Aorta (tissue), 5 donors: ENCODE results near the gene PICK1. TPM values are rescaled to one million over a fixed set of nuclear protein-coding genes. Genes with fewer than 3 reads are reported as not detected.

Experiments
- ATAC-seq: fragments of 200-7000 bp; cut with Tn5 transposase; one replicate; pipeline ENCODE4 v1.9.1; 2022; ENCODE audit warnings: moderate library complexity; ENCODE audit not compliant: low FRiP score
- DNase-seq, 2 donors: peaks; one replicate each; pipeline ENCODE4 v3.0.0-alpha.2; 2020
- H3K27ac ChIP-seq, 2 donors: one replicate each; pipeline ENCODE4 v1.5.1; 2013; ENCODE audit warnings: low read length in 2 of 2, mild to moderate bottlenecking in 2 of 2, moderate library complexity in 2 of 2, control low read depth in 1 of 2, inconsistent platforms in 1 of 2, low read depth in 1 of 2
- H3K27me3 ChIP-seq, 2 donors: one replicate each; pipeline ENCODE4 v1.6.1; 2013; ENCODE audit warnings: control low read depth in 1 of 2, low read length in 1 of 2, mild to moderate bottlenecking in 1 of 2, moderate library complexity in 1 of 2; ENCODE audit not compliant: insufficient read depth in 2 of 2, control insufficient read depth in 1 of 2
- H3K36me3 ChIP-seq, 2 donors: one replicate each; pipeline ENCODE4 v1.6.1; 2013; ENCODE audit warnings: control low read depth in 1 of 2, low read length in 1 of 2, mild to moderate bottlenecking in 1 of 2; ENCODE audit not compliant: insufficient read depth in 2 of 2, control insufficient read depth in 1 of 2
- H3K4me1 ChIP-seq, 2 donors: one replicate each; pipeline ENCODE4 v1.6.1; 2013; ENCODE audit warnings: low read length in 2 of 2, control low read depth in 1 of 2, mild to moderate bottlenecking in 1 of 2, moderate library complexity in 1 of 2; ENCODE audit not compliant: insufficient read depth in 2 of 2, control insufficient read depth in 1 of 2
- H3K4me3 ChIP-seq, 2 donors: one replicate each; pipeline ENCODE4 v1.5.1; 2013; ENCODE audit warnings: low read length in 2 of 2, control low read depth in 1 of 2, mild to moderate bottlenecking in 1 of 2
- H3K9me3 ChIP-seq: one replicate; pipeline ENCODE4 v1.6.1; 2013; ENCODE audit warnings: mild to moderate bottlenecking, low read length; ENCODE audit not compliant: control insufficient read depth
- WGBS, 2 donors: extraction: QIAGEN DNeasy Blood & Tissue Kit; methylation state at CpG; one replicate each; pipeline ENCODE4 v1.1.7; 2013; 5-methylcytosine and 5-hydroxymethylcytosine counted together
- intact Hi-C, 2 donors: fragments of 100-400 bp; cut with DNase I; formaldehyde crosslinking; loops; one replicate each; pipeline versions ENCODE4 v1.14.2 to v1.15.0; 2022
- polyA plus RNA-seq, 2 donors: library from polyadenylated mRNA; stranded (reverse); fragments of 200-250 nt; gene quantifications; one replicate each; pipeline ENCODE4 v1.2.3, GENCODE V29; 2013
- total RNA-seq, 2 donors: library from RNA; stranded (reverse); fragmentation: NEBNext Ultra II Directional; extraction: Animal tissue kit (Norgen Biotek cat#: 25700); gene quantifications; one replicate each; pipeline ENCODE4 v1.2.1, GENCODE V29; 2021
- donor health status: healthy with polysubstance abuse.
- donor health status: Bipolar disorder and iron deficiency.
- donor health status: DM: no; HTN: no; CAD: no.
- donor health status: DM: no; HTN: no; CAD: no.
- donor health status: DM: yes; HTN: yes; CAD: no.

Gene PICK1
- total and polyA plus RNA-seq, 4 donors: 9.5 to 46.2 (median 25.7) TPM

DNA sequence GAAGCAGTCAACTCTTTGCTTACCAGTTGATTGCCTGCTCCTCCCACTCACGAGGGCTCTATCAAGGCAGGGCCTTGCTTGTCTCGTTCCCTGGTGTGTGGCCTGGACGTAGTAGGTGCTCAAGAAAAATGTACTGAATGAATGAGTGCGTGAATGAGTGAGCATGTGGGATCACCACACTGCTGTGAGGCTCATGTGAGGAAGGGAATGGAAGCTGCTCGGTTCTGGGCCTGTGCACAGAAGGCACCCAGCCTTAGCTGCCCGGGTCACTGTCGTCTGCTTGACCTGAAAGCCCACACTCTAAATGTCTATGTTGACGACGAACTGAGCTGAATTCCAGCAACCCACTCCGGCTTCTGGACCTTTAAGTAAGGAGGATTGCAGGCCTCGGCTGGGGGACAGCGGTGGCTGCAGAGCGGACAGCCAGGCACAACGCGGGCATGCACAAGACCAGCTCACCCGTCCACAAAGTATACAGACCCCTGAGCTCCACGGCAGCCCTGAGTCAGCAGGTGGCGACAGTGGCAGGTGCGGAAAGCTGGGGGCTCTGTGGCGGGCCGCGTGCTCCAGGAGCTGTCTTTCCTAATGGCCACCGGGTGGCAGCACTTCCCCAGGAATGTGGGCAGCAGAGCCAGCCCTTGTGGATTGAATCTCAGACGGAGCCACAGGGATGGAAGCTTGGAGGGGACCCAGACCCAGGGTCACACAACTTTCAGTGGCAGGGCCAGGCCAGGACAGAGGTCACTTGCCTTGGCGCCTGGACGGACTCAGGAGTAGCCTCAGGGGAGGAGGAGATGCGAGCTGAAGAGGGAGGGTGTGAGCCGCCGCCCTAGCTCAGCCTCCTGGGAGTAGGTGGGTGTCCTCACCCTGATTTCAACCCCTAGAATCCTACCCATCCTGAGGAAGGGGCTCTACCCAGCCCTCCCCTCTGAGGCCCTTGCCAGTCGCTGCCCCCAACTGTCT, 5.0 kb upstream of the PICK1 start:
- ATAC-seq (peak; percentile 86), DNase-seq (peak; percentile 83 to 93)
- no peak overlapping the region for H3K27ac ChIP-seq
- no peaks in the 10 kb centered on the region for H3K9me3 ChIP-seq
- 28 to 29% methylated on average over 30 of the region's 30 CpGs for WGBS, 2 donors
- H3K4me1 ChIP-seq: no peaks in the 10 kb centered on the region
- no peak overlapping the region for H3K4me3 ChIP-seq
- no peaks in the 10 kb centered on the region for H3K27me3 ChIP-seq
- H3K36me3 ChIP-seq: no peaks in the 10 kb centered on the region
- intact Hi-C loops: loop anchor here (5.0 kb wide), 1 partner anchor 300 kb away; no protein-coding TSS in a partner anchor

GRCh38 chr22:38062791-38063190, 5.6 kb downstream of the PICK1 start:
- ATAC-seq (no peak), DNase-seq (no peak)
- 76 to 84% methylated on average over 6 of the region's 6 CpGs for WGBS, 2 donors
- intact Hi-C loops: no loop called here
- Histone ChIP-seq H3K4me3 (no peak overlapping the region), H3K9me3 (no peaks in the 10 kb centered on the region), H3K27me3 (no peaks in the 10 kb centered on the region), H3K36me3 (peaks cover 0 to 6% of the 10 kb centered on the region in 2 donors), H3K4me1 (no peaks in the 10 kb centered on the region), H3K27ac (no peak overlapping the region)

DNA sequence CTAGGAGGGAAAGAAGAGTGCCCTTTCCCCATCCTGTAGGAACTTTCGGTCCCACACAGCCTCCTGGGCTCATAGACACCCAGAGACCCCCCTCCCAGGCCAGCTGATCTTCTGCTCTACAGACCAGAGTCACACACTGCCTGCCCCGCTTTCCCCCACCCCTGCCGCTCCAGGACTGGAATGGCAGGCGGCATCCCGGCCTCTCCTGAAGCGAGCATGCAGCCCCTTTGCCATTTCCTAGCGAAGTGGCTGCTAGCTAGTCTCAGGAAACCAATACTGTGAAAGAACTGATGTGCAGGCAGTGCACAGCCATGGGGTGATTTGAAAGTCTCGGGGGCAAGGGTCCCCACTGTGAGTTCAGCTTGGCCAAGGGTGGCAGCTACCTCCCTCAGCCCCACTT, 8.3 kb downstream of the PICK1 start:
- DNase-seq (no peak), ATAC-seq (no peak)
- Histone ChIP-seq H3K36me3 (peaks cover 0 to 4% of the 10 kb centered on the region in 2 donors), H3K4me3 (no peak overlapping the region), H3K27ac (no peak overlapping the region), H3K27me3 (no peaks in the 10 kb centered on the region), H3K4me1 (no peaks in the 10 kb centered on the region), H3K9me3 (no peaks in the 10 kb centered on the region)
- WGBS, 2 donors: 93 to 95% methylated on average over 8 of the region's 8 CpGs
- intact Hi-C loops: loop anchor here (5.0 kb wide), 2 partner anchors 137 to 192 kb away; partner anchors contain the start of gene MAFF (in 1 of the 2)

DNA sequence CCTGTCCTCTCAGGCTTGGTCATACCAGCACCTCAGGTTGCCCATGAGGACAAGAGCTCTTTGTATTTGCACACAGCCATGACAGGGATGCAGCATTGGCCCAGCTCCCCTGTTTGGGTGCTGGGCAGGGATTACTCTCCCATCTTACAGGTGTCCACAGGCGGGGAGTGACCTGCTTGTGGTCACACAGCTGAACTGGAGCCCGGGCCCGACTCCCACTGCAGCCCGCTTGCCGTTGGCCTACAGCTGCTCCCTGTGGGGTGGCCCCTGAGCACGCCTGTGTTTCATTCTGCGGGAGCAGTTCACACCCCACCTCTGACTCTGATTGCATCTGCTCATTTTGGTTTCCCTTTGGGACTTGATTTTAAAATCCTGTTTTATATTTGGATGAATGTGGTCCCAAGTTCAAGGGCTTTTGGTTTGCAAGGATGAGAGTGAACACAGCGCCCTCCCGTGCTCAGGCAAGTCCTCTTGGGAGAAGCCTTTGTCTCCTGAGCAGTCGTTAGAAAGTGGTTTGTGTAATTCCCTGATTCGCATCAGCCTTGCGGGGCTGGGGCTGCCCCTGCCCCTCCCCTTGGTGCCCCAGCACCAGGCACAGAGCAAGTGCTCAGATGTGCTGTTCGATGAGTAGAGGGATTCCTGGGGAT, 9.3 kb downstream of the PICK1 start:
- H3K4me3 ChIP-seq: no peak overlapping the region
- H3K4me1 ChIP-seq: no peaks in the 10 kb centered on the region
- 63 to 70% methylated on average over 13 of the region's 13 CpGs for WGBS, 2 donors
- peak overlapping the region in 1 of 2 donors; percentile 51 for H3K27ac ChIP-seq
- H3K9me3 ChIP-seq: no peaks in the 10 kb centered on the region
- no peak for ATAC-seq
- intact Hi-C loops: loop anchor here (5.0 kb wide), 2 partner anchors 136 to 191 kb away; partner anchors contain the start of gene MAFF (in 1 of the 2)
- peaks cover 0 to 4% of the 10 kb centered on the region in 2 donors for H3K36me3 ChIP-seq
- H3K27me3 ChIP-seq: no peaks in the 10 kb centered on the region
- DNase-seq: no peak

- Histone ChIP-seq H3K4me1 (no peaks in the 10 kb centered on the region), H3K4me3 (no peak overlapping the region), H3K9me3 (no peaks in the 10 kb centered on the region), H3K27me3 (no peaks in the 10 kb centered on the region), H3K27ac (peak overlapping the region in 1 of 2 donors; percentile 51), H3K36me3 (peaks cover 0 to 4% of the 10 kb centered on the region in 2 donors)
- 12 to 32% methylated on average over 7 to 8 of the region's 8 CpGs for WGBS, 2 donors
- ATAC-seq: no peak
- no peak for DNase-seq
- intact Hi-C loops: loop anchor here (5.0 kb wide), 2 partner anchors 135 to 190 kb away; partner anchors contain the start of gene MAFF (in 1 of the 2)
These were observed 9.8 kb downstream of the PICK1 start for GRCh38 chr22:38067028-38067415.

DNA sequence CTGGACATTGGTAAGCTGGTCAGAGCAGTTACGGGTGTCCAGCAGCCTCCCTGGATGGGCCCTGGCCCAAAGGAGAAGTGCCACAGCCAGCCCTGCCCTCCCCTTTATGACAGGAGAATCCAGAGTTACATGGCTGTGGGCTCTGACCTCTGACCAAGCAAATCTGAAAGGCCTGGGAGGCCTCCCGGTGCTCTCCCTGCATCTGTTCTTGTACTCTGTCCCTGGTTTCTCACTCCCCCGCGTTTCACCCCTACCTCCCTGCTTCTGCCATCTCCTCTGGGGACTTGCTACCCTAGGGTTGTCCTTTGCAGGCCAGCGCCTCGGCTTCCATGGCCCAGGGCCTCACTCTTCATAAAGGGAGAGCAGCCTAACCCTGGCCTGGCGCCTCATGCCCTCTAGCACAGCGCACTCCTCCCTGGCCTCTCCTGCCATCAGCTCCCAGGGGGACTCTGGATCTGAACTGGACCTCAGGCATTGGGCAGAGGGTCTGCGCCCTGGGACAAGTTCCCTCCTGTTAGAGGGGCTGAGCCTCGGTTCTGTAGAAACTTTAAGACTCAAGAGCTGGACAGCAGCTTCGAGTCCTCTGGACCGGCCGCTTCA, 10.7 kb downstream of the PICK1 start:
- intact Hi-C loops: loop anchor here (5.0 kb wide), 2 partner anchors 134 to 189 kb away; partner anchors contain the start of gene MAFF (in 1 of the 2)
- Histone ChIP-seq H3K4me1 (no peaks in the 10 kb centered on the region), H3K9me3 (no peaks in the 10 kb centered on the region), H3K27me3 (no peaks in the 10 kb centered on the region), H3K27ac (peak overlapping the region; percentile 3 to 89), H3K36me3 (peaks cover 0 to 4% of the 10 kb centered on the region in 2 donors), H3K4me3 (no peak overlapping the region)
- ATAC-seq (no peak), DNase-seq (no peak)
- WGBS, 2 donors: 62 to 67% methylated on average over 13 of the region's 13 CpGs

- Histone ChIP-seq H3K4me1 (no peaks in the 10 kb centered on the region), H3K27ac (peak overlapping the region; percentile 89 to 94)
These were observed 11.6 kb downstream of the PICK1 start for GRCh38 chr22:38068641-38069371.

More at GRCh38 chr22:38068641-38069371, 11.6 kb downstream of the PICK1 start:
- ATAC-seq (peak; percentile 5), DNase-seq (no peak)
- intact Hi-C loops: loop anchor here (1.0 to 5.0 kb wide), 3 partner anchors 133 to 284 kb away; partner anchors contain the start of gene MAFF (in 1 of the 2)
- Histone ChIP-seq H3K9me3 (no peaks in the 10 kb centered on the region), H3K4me3 (no peak overlapping the region), H3K36me3 (peaks cover 0 to 4% of the 10 kb centered on the region in 2 donors), H3K27me3 (no peaks in the 10 kb centered on the region)
- WGBS, 2 donors: 23 to 31% methylated on average over 13 of the region's 13 CpGs
